GDM1 (cell line): Measurements from ENCODE around the gene LAG3.

Source experiments
- DNase-seq: peaks from one replicate; lab custom pipeline; 2025; lab: John Stamatoyannopoulos, UW

Gene LAG3

DNA sequence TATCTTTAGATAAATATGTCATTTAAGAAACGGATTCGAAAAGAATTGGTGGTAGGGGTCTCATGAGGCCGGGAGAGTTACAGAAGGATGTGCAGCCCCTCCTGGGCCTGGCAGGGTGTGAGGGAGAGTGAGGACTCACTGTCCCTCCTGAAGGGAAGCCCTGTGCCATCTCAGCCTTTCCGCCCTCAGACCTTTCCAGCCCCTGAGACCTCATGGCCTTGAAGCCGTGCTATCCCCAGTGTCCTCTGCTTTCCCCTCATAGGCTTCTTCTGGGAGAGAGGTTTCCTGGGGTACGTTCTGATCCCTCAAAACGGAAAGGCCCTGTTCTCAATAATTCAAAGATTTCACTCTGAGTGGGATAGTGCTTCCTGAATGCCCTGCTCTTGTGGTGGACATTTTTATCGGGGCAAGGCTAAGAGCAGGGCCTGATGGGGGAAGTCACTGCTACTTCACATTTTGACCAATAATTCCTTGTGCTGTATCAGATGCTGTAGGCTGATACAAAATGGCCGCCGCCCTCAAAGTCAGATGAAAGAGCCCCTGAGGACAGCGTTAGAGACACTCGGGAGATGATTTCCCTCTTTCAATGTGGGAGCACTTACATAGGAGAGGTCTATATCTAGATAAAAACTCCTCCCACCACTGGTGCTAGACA lies 18.3 kb downstream of the LAG3 start:
- no peak for DNase-seq

DNA sequence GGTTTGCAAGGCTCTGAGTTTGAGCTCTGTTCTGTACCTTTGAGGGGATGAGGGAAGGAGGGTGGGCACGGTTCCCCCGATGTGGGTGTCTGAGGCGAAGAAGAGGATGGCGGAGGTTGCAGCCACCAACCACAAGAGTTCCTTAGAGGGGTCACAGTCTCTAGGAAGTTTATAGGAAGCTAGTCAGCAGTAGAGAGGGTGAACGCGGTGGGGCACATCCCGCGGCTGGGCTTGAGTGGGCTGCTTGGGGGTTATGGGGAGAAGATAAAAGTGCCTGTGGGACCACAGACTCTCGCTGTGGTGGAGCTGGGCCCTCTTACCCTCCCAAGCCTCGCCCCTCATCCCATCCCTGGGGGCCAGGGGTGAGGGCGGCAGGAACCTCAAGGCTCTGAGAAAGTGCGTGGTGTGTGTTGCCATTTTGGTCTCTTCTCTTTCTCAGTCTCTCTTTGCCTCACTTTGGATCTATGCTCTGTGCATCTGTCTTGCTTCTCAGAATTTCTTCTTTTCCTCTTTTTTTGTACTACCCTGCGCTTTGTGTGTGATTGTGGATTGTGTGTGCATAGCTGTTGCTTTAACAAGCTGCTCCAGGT lies 19.7 kb downstream of the LAG3 start:
- no peak for DNase-seq

DNA sequence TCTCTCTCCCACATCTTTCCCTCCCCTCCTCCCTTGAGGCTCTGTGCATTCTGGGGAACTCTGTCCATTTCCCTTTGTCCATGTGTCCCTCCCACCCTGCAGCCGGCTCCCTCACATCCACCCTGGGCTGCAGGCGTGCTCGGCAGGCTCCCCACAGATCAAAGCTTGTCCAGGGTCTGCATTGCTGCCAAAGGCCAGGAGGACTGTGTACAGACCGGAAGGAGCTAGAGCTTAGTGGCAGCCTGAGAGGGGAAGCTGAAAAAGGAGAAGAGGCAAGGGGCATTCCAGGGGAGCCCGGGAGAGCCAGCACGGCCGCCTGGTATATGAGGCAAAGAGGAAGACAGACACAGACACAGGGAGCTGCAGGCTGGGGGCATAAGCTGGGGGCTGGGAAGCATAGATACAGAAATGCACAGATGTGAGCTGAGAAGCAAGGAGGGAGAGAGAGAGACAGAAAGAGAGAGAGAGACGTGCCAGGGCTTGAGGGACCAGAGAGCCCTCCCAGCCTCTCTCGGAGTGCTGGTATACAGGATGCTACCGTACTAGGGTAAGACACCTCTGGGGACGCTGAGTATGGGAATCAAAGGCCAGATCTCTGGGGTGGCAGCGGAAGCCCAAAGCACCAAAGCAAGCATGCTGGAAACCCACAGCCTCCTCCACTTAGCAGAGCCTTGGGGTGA lies 20.3 kb downstream of the LAG3 start:
- peak; percentile 73 for DNase-seq

DNA sequence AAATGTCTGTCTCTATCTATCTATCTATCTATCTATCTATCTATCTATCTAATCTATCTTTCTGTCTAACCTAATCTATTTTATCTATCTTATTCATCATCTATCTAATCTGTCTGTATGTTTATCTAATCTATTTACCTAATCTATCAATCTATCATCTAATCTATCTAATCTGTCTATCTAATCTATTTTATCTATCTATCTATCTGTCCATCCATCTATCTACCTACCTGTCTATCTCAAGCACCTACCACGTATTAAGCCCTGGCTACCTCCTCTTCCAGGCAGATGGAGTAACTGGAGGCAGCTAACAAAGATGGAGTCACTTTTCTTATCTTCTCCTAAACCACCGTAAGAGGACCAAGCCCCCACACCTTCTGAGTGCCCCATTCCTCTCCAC lies 22.8 kb downstream of the LAG3 start:
- DNase-seq = no peak

DNA sequence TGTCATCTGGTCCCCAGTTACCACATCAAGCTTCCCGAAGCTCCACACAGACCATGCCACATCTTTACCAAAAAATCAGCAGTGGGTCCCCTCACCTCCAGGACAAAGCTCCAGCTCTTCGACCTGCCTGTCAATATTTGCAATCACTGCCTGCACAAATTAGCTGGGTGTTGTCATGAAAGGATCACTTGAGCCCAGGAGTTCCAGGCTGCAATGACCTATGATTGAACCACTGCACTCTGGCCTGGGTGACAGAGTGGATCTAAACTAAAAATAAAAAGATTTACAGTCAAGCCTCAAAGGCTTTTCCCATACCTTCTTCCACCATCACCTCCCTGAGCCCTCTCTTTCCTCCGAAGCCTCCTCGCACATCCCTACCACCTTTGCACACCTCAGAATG lies 24.3 kb downstream of the LAG3 start:
- no peak for DNase-seq

DNA sequence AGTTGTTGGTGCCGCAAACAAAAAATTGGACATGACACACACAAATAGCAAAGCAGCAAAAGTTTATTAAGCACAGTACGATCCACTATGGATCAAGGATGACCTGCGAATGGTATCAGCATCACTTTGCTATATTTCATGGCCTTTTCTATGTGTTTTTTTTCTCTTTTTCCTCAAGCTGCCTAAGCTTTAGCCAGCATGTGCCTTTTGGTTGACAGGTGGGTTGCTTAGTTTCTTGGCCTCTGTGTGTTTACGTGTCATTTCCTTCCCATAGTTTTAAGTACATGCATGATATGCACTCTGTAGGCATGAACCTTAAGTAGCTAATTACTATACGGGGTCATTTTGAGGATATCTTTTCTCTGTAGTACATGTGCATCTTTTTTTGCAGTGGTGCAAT lies 26.8 kb downstream of the LAG3 start:
- DNase-seq = no peak

DNA sequence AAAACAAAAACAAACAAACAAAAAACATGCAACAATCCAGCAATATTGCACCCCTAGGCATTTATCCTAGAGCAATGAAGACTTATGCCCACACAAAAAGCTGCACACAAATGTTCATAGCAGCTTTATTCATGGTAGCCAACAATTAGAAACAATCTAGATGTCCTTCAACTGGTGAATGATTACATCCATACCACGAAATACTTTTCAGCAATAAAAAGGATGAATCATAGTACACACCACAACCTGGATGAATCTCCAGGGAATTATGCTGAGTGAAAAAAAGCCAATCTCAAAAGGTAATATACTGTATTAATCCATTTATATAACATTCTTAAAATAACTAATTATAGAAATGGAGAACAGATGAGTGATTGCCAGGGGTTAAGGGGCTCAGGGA lies 34.9 kb downstream of the LAG3 start:
- no peak for DNase-seq

DNA sequence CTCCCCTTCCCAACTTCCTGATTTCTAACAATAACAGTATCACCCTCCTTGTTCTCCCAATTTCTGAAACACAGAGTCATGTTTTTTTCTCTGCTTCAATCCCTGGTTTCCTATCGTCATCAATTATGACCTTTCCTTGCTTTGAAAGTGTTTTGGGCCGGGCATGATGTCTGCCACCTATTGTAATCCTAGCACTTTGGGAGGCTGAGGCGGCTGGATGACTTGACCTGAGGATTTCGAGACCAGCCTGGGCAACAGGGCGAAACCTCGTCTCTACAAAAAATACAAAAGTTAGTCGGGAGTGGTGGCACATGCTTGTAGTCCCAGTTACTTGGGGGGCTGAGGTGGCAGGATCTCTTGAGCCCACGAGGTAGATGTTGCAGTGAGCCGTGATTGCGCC lies 36.7 kb downstream of the LAG3 start:
- DNase-seq = no peak

DNA sequence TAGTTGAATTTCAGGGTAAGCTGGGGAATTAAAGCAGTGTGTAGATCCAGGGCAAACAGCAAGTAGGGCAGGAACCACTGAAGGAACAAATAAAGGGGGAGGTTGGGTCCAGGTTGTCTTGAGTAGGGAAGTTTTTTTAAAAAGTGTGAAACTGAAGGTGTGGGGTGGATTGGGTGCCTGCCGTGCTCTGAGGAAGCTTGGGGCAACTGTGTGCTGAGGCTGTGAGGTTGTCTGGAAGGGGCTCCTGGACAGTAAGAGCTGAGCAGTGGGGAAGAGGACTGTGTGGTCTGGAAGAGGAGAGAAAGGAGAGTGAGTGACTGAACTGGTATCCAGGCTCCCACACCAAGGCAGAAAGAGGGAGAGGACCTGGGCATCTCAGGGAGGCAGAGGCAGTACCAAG lies 38.4 kb downstream of the LAG3 start:
- no peak for DNase-seq

DNA sequence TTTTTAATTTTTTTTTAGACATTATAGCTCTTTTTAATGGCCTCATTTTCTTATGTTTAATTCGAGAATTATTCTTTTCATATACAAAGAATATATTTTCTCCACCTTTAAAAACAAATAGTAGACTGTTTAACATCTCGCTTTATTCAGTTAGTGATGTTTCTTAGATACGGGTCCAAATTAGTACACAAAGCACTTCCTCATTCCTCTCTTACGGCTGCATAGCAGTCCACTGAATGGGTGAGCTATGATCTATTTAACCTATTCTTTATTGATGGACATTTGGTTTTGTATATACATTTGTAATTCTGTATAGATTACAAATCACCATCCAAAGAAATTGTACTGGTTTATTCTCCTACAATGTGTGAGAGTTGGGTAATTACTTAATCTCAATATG lies 41.0 kb downstream of the LAG3 start:
- no peak for DNase-seq

DNA sequence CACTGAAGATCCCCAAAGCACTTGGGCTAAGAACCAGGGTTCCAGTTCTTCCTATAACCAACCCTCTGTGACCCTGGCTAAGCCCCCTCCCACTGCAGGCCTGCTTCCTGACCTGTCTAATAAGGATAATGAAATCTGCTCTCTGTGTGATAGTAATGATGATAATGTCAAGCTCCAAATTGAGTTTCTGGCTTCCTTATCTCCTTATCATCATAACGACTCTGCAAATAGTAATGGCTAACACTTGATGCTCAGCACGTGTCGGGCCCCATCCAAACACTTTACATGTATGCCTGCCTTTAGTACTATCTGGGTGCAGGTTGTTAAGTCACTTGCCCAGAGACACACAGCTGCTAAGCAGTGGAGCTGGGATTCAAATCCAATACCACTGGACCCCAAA lies 44.3 kb downstream of the LAG3 start:
- no peak for DNase-seq

DNA sequence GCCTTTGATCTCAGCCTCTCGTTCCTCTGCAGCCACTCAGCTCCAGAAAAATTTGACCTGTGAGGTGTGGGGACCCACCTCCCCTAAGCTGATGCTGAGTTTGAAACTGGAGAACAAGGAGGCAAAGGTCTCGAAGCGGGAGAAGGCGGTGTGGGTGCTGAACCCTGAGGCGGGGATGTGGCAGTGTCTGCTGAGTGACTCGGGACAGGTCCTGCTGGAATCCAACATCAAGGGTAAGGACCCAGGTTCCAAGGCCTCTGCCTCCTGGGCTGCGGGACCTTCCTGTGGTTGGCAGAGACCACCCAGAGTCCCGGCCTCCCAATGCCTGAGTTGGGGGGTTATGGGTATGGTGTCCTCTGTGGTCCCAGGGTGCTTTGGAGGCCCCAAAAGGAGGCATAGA lies 44.8 kb downstream of the LAG3 start:
- no peak for DNase-seq

DNA sequence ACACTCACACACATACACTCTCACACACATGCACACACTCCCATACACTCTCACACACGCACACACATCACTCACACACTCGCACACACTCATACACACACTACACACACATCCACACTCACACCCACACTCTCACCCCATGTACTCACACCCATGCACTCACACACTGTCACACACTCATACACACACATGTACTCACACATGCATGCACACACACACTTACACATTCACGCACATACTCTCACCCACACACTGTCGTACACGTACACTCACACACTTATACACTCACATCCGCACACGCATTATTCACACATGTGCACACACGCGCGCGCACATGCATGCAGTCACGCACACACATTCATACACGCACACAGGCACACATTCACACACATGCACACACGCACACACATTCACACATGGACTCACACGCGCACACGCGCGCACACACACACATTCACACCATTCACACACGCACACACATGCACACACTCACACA lies 45.4 kb downstream of the LAG3 start:
- no peak for DNase-seq

DNA sequence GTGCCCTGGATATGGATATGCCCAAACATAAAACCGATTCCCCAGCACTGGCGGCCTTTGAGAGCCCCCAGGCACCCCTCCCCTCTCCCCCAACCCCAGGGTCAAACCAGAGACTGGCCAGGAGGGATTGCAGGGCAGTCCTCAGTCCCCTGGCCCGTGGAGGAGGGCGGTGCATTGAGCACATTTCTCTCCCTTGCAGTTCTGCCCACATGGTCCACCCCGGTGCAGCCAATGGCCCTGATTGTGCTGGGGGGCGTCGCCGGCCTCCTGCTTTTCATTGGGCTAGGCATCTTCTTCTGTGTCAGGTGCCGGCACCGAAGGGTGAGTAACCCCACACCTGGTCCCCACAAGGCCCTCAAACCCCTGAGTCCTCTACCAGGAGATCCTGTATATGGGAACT lies 45.9 kb downstream of the LAG3 start:
- no peak for DNase-seq

DNA sequence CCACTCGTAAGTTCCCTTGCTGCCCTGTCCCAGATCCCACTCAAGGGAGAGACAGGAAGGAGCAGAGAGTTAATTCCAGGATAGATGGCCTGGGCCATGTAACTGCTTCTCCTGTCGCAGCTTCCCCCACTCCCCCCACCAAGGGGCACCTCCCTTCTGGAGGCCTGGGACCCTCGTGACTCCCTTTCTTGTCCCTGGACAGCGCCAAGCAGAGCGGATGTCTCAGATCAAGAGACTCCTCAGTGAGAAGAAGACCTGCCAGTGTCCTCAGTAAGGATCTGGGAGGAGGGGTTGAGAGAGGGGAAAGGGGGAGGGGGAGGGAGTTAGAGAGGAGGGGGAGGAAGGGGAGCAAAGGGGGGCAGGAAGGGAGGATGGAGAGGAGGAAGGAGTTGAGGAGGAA lies 46.3 kb downstream of the LAG3 start:
- no peak for DNase-seq

DNA sequence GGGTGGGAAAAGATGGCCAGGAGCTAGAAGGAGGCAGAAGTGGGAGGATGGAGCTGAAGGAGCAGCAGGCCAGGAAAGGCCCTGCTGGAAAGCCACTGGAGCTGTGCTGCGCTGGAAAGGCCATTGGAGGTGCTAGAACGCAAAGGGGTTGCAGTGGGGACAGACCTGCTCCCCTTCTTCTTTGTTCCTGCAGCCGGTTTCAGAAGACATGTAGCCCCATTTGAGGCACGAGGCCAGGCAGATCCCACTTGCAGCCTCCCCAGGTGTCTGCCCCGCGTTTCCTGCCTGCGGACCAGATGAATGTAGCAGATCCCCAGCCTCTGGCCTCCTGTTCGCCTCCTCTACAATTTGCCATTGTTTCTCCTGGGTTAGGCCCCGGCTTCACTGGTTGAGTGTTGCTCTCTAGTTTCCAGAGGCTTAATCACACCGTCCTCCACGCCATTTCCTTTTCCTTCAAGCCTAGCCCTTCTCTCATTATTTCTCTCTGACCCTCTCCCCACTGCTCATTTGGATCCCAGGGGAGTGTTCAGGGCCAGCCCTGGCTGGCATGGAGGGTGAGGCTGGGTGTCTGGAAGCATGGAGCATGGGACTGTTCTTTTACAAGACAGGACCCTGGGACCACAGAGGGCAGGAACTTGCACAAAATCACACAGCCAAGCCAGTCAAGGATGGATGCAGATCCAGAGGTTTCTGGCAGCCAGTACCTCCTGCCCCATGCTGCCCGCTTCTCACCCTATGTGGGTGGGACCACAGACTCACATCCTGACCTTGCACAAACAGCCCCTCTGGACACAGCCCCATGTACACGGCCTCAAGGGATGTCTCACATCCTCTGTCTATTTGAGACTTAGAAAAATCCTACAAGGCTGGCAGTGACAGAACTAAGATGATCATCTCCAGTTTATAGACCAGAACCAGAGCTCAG lies 47.0 kb downstream of the LAG3 start:
- DNase-seq = no peak

DNA sequence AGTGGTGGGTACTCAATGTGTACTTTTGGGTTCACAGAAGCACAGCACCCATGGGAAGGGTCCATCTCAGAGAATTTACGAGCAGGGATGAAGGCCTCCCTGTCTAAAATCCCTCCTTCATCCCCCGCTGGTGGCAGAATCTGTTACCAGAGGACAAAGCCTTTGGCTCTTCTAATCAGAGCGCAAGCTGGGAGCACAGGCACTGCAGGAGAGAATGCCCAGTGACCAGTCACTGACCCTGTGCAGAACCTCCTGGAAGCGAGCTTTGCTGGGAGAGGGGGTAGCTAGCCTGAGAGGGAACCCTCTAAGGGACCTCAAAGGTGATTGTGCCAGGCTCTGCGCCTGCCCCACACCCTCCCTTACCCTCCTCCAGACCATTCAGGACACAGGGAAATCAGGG lies 47.8 kb downstream of the LAG3 start:
- no peak for DNase-seq

DNA sequence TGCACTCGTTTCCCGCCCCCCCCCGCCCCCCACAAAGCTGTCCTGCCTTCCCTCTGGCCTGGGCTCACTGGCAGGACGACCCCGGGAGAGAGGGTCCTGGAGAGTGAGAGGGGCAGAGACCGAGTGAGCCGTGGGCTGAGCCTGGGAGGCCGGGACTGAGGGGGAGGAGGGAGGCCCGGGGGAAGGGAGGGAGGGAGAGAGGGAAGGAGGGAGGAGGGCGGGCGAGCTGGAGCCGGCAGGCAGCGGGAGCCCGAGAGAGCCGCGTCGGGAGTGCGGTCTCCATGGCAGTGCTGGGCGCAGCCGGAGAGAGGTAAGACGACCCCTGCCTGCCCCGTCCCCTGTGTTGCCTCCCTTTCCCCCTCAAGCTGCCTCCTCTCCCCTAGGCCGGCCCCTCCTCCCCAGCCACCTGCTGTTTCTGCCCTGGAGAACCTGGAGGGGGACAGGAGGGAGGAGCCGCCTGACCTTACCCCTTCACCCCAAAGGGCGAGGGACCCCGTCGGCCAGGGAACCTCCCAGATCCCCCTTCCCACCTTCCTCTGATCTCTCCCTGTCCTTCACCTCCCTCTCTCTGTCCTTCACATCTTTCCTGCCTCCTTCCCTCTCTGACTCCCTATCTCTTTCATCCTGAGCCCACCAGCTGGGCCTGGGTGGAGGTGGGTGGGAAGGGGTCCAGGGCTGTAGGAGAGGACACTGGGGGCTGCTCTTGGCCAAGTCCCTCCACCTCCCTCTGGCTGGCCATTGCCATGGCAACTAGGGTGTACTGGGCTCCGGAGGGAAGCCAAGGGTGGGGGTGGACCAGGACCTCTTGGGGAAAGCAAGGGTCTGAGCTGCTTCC lies 49.5 kb downstream of the LAG3 start, which contains the start of gene GPR162:
TSS of gene GPR162 (plus strand) at position 231 of the 835 bp plus-strand sequence. CDS start 2,078 bp downstream, outside the sequence.
- peak; percentile 46 for DNase-seq

DNA sequence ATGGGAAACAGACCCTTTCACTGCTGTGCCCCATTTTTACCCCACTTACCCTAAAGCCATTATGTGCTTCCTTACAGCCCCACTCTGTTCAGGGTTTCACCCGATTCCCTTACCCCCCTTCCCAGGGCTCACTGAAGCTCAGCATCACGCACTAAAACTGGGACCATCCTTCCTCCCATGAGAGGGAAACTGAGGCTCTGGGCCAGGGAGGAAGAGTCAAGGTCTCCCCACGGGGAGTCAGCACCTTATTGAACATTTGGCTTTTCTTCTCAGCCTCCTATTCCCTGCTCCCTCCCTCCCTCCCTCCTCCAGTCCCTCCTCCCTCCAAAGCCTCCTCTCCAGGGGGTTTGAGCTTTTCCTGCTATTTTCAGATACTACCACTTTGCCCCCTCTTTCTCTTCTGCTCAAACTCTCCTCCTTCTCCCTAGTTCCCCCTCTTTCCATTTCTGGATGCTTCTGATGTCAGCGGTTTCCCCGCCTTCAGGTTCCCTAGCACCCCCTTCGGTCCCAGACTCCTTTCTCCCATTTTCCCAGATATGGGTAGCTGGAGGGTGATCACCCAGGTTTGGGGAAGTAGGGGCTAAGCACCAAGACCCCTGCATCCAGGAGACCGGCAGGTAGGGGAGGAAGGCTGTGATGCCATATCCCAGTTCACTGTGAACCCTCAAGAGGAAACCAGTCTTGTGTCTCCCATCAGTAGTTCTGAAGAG lies 50.3 kb downstream of the LAG3 start:
- no peak for DNase-seq

DNA sequence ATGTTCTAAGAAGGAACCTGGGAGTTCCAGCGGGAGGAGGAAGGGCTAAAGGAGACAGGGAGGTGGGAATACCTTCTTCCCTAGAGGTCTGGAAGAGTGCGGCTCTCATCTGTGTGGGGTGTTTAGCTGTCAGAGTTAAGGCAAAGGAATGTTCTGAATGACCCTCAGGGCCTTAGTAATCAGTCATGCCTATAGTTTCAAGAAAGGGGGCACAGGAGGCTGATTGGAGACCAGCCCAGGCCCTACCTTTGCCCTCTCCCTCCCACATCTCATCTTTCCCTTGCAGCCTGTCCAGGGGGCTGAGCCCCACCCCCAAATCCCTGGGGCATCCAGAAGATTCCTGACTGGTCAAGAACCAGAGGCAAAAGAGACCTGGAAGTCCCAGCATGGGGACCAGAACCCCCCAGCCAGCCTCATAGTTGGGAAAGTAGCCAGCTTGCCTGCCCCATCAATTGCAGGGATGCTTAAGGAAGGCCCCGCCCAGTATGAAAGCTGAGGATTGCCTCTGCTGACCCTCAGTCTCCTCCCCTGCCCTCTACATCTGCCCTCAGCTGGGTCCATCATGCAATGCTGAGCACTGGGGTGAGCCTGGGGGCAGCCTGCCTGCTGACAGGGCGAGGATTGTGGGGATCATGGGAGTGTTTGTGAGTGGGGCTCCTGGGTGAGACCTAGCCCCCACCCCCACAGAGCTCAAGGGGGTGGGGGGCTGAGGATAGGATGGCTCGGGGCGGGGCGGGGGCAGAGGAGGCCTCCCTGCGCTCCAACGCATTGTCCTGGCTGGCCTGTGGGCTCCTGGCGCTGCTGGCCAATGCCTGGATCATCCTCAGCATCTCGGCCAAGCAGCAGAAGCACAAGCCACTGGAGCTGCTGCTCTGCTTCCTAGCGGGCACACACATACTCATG lies 51.1 kb downstream of the LAG3 start:
- no peak for DNase-seq
